IPS DF 6.9 (cell line): ENCODE data around the gene RIMOC1.
A peak's percentile ranks its signal among the peaks of the same experiment; 100 is the strongest.

Experiments
- DNase-seq: peaks from one replicate; pipeline ENCODE4 v3.0.0-alpha.2; 2013; ENCODE audit warnings: low read depth, low spot score
- H3K27ac ChIP-seq: one replicate; pipeline ENCODE4 v1.5.1; 2013; ENCODE audit warnings: low read length, control low read depth
- H3K27me3 ChIP-seq: 2 replicates; pipeline ENCODE4 v1.6.1; 2013; ENCODE audit warnings: mild to moderate bottlenecking, low read length; ENCODE audit not compliant: control insufficient read depth, insufficient read depth
- H3K36me3 ChIP-seq: 2 replicates; pipeline ENCODE4 v1.6.1; 2013; ENCODE audit warnings: low read length; ENCODE audit not compliant: control insufficient read depth, insufficient read depth
- H3K4me1 ChIP-seq: 2 replicates; pipeline ENCODE4 v1.6.1; 2013; ENCODE audit warnings: low read length; ENCODE audit not compliant: control insufficient read depth, insufficient read depth
- H3K4me3 ChIP-seq: 2 replicates; pipeline ENCODE4 v1.5.1; 2013; ENCODE audit warnings: mild to moderate bottlenecking, low read length
- H3K9me3 ChIP-seq: 2 replicates; pipeline ENCODE4 v1.6.1; 2013; ENCODE audit warnings: low read length, inconsistent platforms; ENCODE audit not compliant: control insufficient read depth, insufficient read depth
- WGBS: extraction: QIAGEN DNeasy Blood & Tissue Kit; methylation state at CpG from one replicate; pipeline ENCODE4 v1.1.7; 2013; ENCODE audit warnings: mixed read lengths, missing lambda C conversion rate; ENCODE audit not compliant: insufficient read length, insufficient coverage; 5-methylcytosine and 5-hydroxymethylcytosine counted together

The RIMOC1 gene

GRCh38 chr5:41903892-41904799 is at the start of gene RIMOC1:
TSS of gene RIMOC1 (plus strand) at chr5:41904344. CDS start at chr5:41904368, 24 bp downstream.
- H3K9me3 ChIP-seq: no peaks in the 10 kb centered on the region
- no peak within 1 kb of the TSS for H3K27ac ChIP-seq
- H3K36me3 ChIP-seq: no peaks in the 10 kb centered on the region
- peak within 1 kb of the TSS; percentile 62 for H3K4me3 ChIP-seq
- H3K27me3 ChIP-seq: no peaks in the 10 kb centered on the region
- no CpG with 5 or more reads among the region's 55 CpGs for WGBS
- no peaks in the 10 kb centered on the region for H3K4me1 ChIP-seq
- peak; percentile 94 for DNase-seq

- H3K4me3 ChIP-seq: no peak overlapping the region
- H3K4me1 ChIP-seq: no peaks in the 10 kb centered on the region
- H3K27me3 ChIP-seq: no peaks in the 10 kb centered on the region
- H3K27ac ChIP-seq: no peak overlapping the region
- DNase-seq: no peak
- WGBS: no CpG with 5 or more reads among the region's 5 CpGs
- H3K9me3 ChIP-seq: no peaks in the 10 kb centered on the region
- no peaks in the 10 kb centered on the region for H3K36me3 ChIP-seq
These were observed 47.3 kb upstream of the RIMOC1 start for GRCh38 chr5:41856644-41857491.

GRCh38 chr5:41857989-41858388 is 46.2 kb upstream of the RIMOC1 start:
- H3K4me3 ChIP-seq: no peak overlapping the region
- WGBS: no CpG with 5 or more reads among the region's 1 CpG
- H3K27me3 ChIP-seq: no peaks in the 10 kb centered on the region
- no peaks in the 10 kb centered on the region for H3K36me3 ChIP-seq
- no peak for DNase-seq
- no peak overlapping the region for H3K27ac ChIP-seq
- H3K9me3 ChIP-seq: no peaks in the 10 kb centered on the region
- no peaks in the 10 kb centered on the region for H3K4me1 ChIP-seq

DNA sequence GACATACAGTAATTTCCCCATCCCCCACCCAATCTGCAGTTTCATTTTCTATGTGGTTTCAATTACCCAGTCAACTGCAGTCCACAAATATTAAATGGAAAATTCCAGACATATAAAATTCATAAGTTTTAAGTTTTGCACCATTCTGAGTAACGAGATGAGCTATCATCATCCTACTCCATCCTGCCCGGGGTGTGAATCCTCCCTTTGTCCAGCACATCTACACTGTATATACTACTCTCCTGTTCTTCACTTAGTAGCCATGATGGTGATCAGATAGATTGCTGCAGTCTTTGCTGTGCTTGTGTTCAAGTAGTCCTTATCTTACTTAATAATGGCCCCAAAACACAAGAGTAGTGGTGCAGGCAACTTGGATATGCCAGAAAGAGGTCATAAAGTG is 45.3 kb upstream of the RIMOC1 start:
- no peak for DNase-seq
- H3K27ac ChIP-seq: no peak overlapping the region
- WGBS: no CpG with 5 or more reads among the region's 2 CpGs
- H3K27me3 ChIP-seq: no peaks in the 10 kb centered on the region
- no peaks in the 10 kb centered on the region for H3K36me3 ChIP-seq
- H3K4me3 ChIP-seq: no peak overlapping the region
- H3K9me3 ChIP-seq: no peaks in the 10 kb centered on the region
- H3K4me1 ChIP-seq: no peaks in the 10 kb centered on the region

DNA sequence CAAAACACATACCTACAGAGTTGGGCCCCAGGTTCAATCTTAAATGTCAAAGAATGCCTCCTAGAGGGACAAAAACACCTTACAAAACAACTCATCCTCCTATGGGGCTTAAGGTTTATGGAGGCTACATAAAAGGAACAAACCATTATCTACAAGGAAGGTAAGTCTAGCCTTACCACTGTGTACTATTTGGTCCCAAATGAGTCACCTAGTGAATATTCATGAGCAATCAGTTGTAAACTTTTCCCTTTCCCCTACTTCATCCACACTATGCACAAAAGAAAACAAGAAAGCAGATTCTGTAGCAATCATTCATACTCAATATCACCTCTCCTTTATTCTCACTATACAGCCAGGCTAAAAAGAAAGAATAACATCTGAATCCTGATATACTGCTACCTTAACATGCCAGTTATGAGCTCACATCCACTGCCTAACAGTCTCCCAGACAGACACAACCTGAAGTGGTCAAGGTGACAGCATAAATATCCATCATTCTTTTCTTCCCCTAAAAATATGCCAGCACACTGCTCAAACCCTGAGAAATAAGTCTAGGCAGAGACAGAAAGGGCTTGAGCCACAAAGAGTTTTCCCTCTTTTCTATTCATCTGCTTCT is 40.2 kb upstream of the RIMOC1 start:
- no peaks in the 10 kb centered on the region for H3K27me3 ChIP-seq
- H3K27ac ChIP-seq: no peak overlapping the region
- no peak overlapping the region for H3K4me3 ChIP-seq
- DNase-seq: no peak
- no peaks in the 10 kb centered on the region for H3K4me1 ChIP-seq
- H3K36me3 ChIP-seq: no peaks in the 10 kb centered on the region
- H3K9me3 ChIP-seq: no peaks in the 10 kb centered on the region

DNA sequence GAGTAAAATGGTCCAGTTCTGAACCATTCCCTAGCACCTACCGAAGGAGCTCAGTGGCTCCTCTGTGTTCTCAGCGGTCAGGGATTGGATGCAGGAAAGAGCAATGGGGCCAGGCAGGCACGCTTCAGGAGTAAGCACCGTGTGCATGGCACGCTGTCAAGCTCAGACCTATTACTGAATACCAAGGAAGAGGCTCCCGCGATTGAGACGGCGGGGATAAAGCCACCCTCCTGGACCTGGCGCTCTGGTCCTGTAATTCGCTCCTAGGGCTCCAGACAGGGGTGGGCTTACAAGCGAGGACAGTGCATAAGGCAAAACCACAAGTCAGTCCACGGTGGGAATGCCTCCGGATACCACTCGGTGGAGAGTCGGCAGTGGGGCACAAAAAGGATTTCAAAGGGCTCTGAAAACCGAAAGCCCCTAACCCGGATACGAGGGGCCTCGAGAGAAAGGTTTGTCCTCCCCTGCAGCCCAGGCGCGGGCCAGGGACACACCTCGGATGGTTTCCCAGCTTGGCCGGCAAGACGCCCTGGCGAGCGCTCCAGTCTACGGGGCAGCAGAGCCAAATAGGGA is 34.9 kb upstream of the RIMOC1 start:
- WGBS: no CpG with 5 or more reads among the region's 28 CpGs
- no peak overlapping the region for H3K27ac ChIP-seq
- H3K4me1 ChIP-seq: no peaks in the 10 kb centered on the region
- H3K9me3 ChIP-seq: no peaks in the 10 kb centered on the region
- no peak for DNase-seq
- H3K4me3 ChIP-seq: peak overlapping the region; percentile 73; the same call in 1 of the 2 replicates
- H3K36me3 ChIP-seq: no peaks in the 10 kb centered on the region
- H3K27me3 ChIP-seq: peaks cover 2% of the 10 kb centered on the region; the same call in 1 of the 2 replicates

GRCh38 chr5:41869724-41870626 is 34.2 kb upstream of the RIMOC1 start, which contains the start of gene OXCT1:
TSS of gene OXCT1 (minus strand) at chr5:41870425. CDS start at chr5:41870358, 67 bp downstream.
- H3K9me3 ChIP-seq: no peaks in the 10 kb centered on the region

DNA sequence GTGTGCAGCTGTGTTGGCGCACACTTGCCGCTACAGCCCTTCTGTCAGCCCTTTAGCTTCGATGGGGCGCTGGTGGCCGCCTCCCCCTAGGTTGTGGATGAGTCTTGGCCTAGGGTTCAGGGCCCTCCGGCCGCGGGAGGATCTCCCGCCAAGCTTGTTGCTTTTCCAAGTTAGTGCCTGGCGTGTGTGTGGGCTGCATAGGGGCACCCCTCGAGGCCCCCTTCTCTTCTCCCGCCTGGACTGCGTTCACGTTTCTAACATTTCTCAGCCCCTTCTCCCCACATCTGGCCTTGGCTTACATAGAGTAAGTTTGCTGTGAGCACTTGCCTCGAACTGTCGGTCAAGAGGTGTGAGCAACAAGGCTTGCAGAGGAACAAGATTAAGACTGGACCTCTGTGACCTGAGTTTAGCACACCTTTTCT is 33.5 kb upstream of the RIMOC1 start:
- Histone ChIP-seq H3K27ac (no peak overlapping the region), H3K9me3 (no peaks in the 10 kb centered on the region), H3K27me3 (peaks cover 2% of the 10 kb centered on the region; the same call in 1 of the 2 replicates), H3K36me3 (no peaks in the 10 kb centered on the region), H3K4me1 (no peaks in the 10 kb centered on the region), H3K4me3 (peak overlapping the region; percentile 73; the same call in 1 of the 2 replicates)
- no peak for DNase-seq
- no CpG with 5 or more reads among the region's 16 CpGs for WGBS

More at GRCh38 chr5:41869724-41870626, 34.2 kb upstream of the RIMOC1 start, which contains the start of gene OXCT1:
- Histone ChIP-seq H3K4me1 (no peaks in the 10 kb centered on the region), H3K36me3 (no peaks in the 10 kb centered on the region), H3K27me3 (peaks cover 2% of the 10 kb centered on the region; the same call in 1 of the 2 replicates), H3K27ac (no peak within 1 kb of the TSS), H3K4me3 (peak within 1 kb of the TSS; percentile 73; the same call in 1 of the 2 replicates)
- DNase-seq: peak; percentile 33
- WGBS: no CpG with 5 or more reads among the region's 82 CpGs

DNA sequence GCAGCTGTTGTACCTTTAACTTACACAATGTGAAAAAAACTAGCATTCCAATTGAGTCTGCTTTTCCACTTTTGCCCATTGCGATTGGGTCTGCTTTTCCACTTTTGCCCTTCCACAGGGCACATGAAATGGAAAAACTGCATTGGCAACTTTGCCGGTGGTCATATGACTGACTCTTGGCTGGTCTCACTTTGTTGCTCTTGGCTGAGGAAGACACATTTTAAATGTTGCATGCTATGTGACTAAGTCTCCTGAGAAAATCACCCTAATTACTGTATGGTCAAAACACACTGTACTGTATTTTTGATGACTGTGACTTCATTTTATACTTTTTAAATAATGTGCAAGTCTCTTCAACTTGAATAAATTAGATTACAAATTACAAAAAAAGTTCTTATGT is 32.3 kb upstream of the RIMOC1 start:
- WGBS: no CpG with 5 or more reads among the region's 2 CpGs
- Histone ChIP-seq H3K36me3 (no peaks in the 10 kb centered on the region), H3K27ac (no peak overlapping the region), H3K4me1 (no peaks in the 10 kb centered on the region), H3K4me3 (no peak overlapping the region), H3K27me3 (peaks cover 2% of the 10 kb centered on the region; the same call in 1 of the 2 replicates), H3K9me3 (no peaks in the 10 kb centered on the region)
- DNase-seq: no peak
